ENCODE measurements around the gene KDM6A. TPM values are rescaled to one million over a fixed set of nuclear protein-coding genes. Genes with fewer than 3 reads are reported as not detected.

Gene KDM6A
- total and polyA plus RNA-seq, 9 of the 15 experiments (the other 6 are each of a cell fraction or from before 2014, with no cell fraction given), result 8.4 to 34.3 (median 22.9) TPM

- TF ChIP-seq TRIM28 (IDR thresholded peaks at IDR 0.05) (no peak), RBM14 (IDR thresholded peaks at IDR 0.05; ENCODE audit: borderline replicate concordance, insufficient read depth, low read depth, low read length) (no peak), FOXO4 (CRISPR knock-in tag; IDR thresholded peaks at IDR 0.05) (no peak), POLR2A (conservative IDR thresholded peaks at IDR 0.05) (no peak), SIN3A (IDR thresholded peaks at IDR 0.05; ENCODE audit: borderline replicate concordance in 2 of 2, control insufficient read depth in 1 of 2, low read depth in 2 of 2, low read length in 2 of 2) (no peak), ATF2 (CRISPR knock-in tag; IDR thresholded peaks at IDR 0.05) (no peak), SNIP1 (IDR thresholded peaks at IDR 0.05; ENCODE audit: low read depth) (no peak), CCAR2 (IDR thresholded peaks at IDR 0.05; ENCODE audit: low read depth, low read length) (no peak), MLX (CRISPR knock-in tag; conservative IDR thresholded peaks at IDR 0.05) (no peak), KLF13 (tag; IDR thresholded peaks at IDR 0.05; ENCODE audit: borderline replicate concordance, low read depth) (no peak)
- intact Hi-C loops (cut with micrococcal nuclease) (no loop called here), in situ Hi-C loops (cut with MboI) (no loop called here)
- Histone ChIP-seq H3K36me3 (ENCODE audit: control insufficient read depth, insufficient read depth, low read length) (no peaks in the 10 kb centered on the region), H3K9me3 (replicated peaks; ENCODE audit: control insufficient read depth, insufficient read depth, low read depth, low read length) (no peaks in the 10 kb centered on the region), H3K9me1 (ENCODE audit: control insufficient read depth, insufficient read depth, low read length) (no peaks in the 10 kb centered on the region), H3K4me3 (no peak overlapping the region), H3K27me3 (ENCODE audit: control insufficient read depth in 2 of 2, insufficient read depth in 2 of 2, low read length in 2 of 2) (no peaks in the 10 kb centered on the region), H3K9ac (ENCODE audit: insufficient read depth in 1 of 2, low read depth in 2 of 2, low read length in 2 of 2) (peak overlapping the region in 1 of 2 experiments; percentile 14; a peak in 1 of 4 replicates), H3K79me2 (ENCODE audit: control insufficient read depth, insufficient read depth, low read length) (peaks cover 100% of the 10 kb centered on the region), H3K27ac (ENCODE audit: extremely low read depth, low read depth, low read length) (peak overlapping the region; percentile 61; the same call in 1 of the 3 replicates), H2AFZ (ENCODE audit: low read depth, low read length) (no peak overlapping the region), H3K4me2 (ENCODE audit: insufficient read depth, low read length) (no peak overlapping the region), H4K20me1 (replicated peaks; ENCODE audit: control insufficient read depth, insufficient read depth, low read length) (peaks cover 13% of the 10 kb centered on the region), H3K4me1 (replicated peaks in 1 of 2; ENCODE audit: control insufficient read depth in 2 of 2, insufficient read depth in 2 of 2, low read length in 2 of 2) (peaks cover 7 to 46% of the 10 kb centered on the region in 2 experiments)
- DNase-seq (ENCODE audit: extremely low read depth in 1 of 4, low spot score in 3 of 4) (no peak), FAIRE-seq (peak; percentile 6), ATAC-seq (peak; percentile 11; the same call in 1 of the 3 replicates)
- POLR2A ChIA-PET, result interaction anchor here (0.7 to 1.7 kb wide), 2 partner anchors 8 to 11 kb away, joined by 3 to 5 read pairs; no protein-coding TSS in a partner anchor
- no TSS peak for BruUV-seq (replicated peaks)
- 16% methylated on average over 4 of the region's 4 CpGs for WGBS (ENCODE audit: insufficient coverage, low coverage, missing lambda C conversion rate)
- CTCF ChIA-PET (ENCODE audit: low intra/inter-chr PET ratio), result no interaction called here
Observed at GRCh38 chrX:44903830-44904530, 31.0 kb downstream of the KDM6A start.
